Measurements from ENCODE around the gene CNOT3. TPM values are rescaled to one million over a fixed set of nuclear protein-coding genes. Genes with fewer than 3 reads are reported as not detected.

The CNOT3 gene
- total RNA-seq, 2 donors from 2014 or later, result 38.4 to 57.3 TPM

- intact Hi-C loops (cut with DNase I), result no loop called here
- H3K27ac ChIP-seq, result no peak overlapping the region
These were observed 10.1 kb downstream of the CNOT3 start for GRCh38 chr19:54147676-54148075.

GRCh38 chr19:54148158-54148557 lies 10.6 kb downstream of the CNOT3 start:
- no peak for DNase-seq
- Histone ChIP-seq H3K9ac (ENCODE audit: low read depth in 2 of 2, low read length in 2 of 2) (no peak overlapping the region), H3K27me3 (no peaks in the 10 kb centered on the region), H3K36me3 (peaks cover 43% of the 10 kb centered on the region), H3K9me3 (no peaks in the 10 kb centered on the region), H3K4me3 (no peak overlapping the region), H3K27ac (no peak overlapping the region), H3K4me1 (no peaks in the 10 kb centered on the region)
- intact Hi-C loops (cut with DNase I), result no loop called here
- TF ChIP-seq CTCF (IDR thresholded peaks at IDR 0.05), result no peak

More at GRCh38 chr19:54147676-54148075, 10.1 kb downstream of the CNOT3 start:
- Histone ChIP-seq H3K9me3 (no peaks in the 10 kb centered on the region), H3K27me3 (no peaks in the 10 kb centered on the region), H3K9ac (ENCODE audit: low read depth in 2 of 2, low read length in 2 of 2) (no peak overlapping the region), H3K36me3 (peaks cover 46% of the 10 kb centered on the region), H3K4me3 (no peak overlapping the region), H3K4me1 (no peaks in the 10 kb centered on the region)
- no peak for TF ChIP-seq CTCF (IDR thresholded peaks at IDR 0.05)
- no peak for DNase-seq

GRCh38 chr19:54149021-54149812 lies 11.7 kb downstream of the CNOT3 start:
- Histone ChIP-seq H3K27ac (no peak overlapping the region), H3K9ac (ENCODE audit: low read depth in 2 of 2, low read length in 2 of 2) (no peak overlapping the region), H3K4me3 (no peak overlapping the region), H3K36me3 (peaks cover 37% of the 10 kb centered on the region), H3K4me1 (no peaks in the 10 kb centered on the region), H3K9me3 (no peaks in the 10 kb centered on the region), H3K27me3 (no peaks in the 10 kb centered on the region)
- TF ChIP-seq CTCF (IDR thresholded peaks at IDR 0.05), result no peak
- intact Hi-C loops (cut with DNase I), result no loop called here
- no peak for DNase-seq

- H3K27me3 ChIP-seq, result no peaks in the 10 kb centered on the region
- H3K9me3 ChIP-seq, result no peaks in the 10 kb centered on the region
- peaks cover 38% of the 10 kb centered on the region for H3K36me3 ChIP-seq
- no peak overlapping the region for H3K4me3 ChIP-seq
- intact Hi-C loops (cut with DNase I), result no loop called here
- no peaks in the 10 kb centered on the region for H3K4me1 ChIP-seq
- DNase-seq, result no peak
- no peak overlapping the region for H3K27ac ChIP-seq
- no peak overlapping the region for H3K9ac ChIP-seq (ENCODE audit: low read depth in 2 of 2, low read length in 2 of 2)
- no peak for TF ChIP-seq CTCF (IDR thresholded peaks at IDR 0.05)
These were observed 13.9 kb downstream of the CNOT3 start for GRCh38 chr19:54151362-54152035.

- Histone ChIP-seq H3K27ac (no peak overlapping the region), H3K36me3 (peaks cover 41% of the 10 kb centered on the region), H3K4me3 (no peak overlapping the region), H3K9ac (ENCODE audit: low read depth in 2 of 2, low read length in 2 of 2) (no peak overlapping the region), H3K27me3 (no peaks in the 10 kb centered on the region), H3K9me3 (no peaks in the 10 kb centered on the region), H3K4me1 (no peaks in the 10 kb centered on the region)
- intact Hi-C loops (cut with DNase I), result no loop called here
- TF ChIP-seq CTCF (IDR thresholded peaks at IDR 0.05), result no peak
- no peak for DNase-seq
These were observed 14.7 kb downstream of the CNOT3 start for GRCh38 chr19:54152267-54152666.

Data from colonic mucosa (tissue), 4 donors.